Smooth muscle cell of the brain vasculature (primary cell): Measurements from ENCODE around the gene SP2.
A peak's percentile ranks its signal among the peaks of the same experiment; 100 is the strongest.

Source experiments
- DNase-seq: peaks from one replicate; pipeline ENCODE4 v3.0.0-alpha.2; 2012; ENCODE audit warnings: low read depth, low spot score

SP2 gene

GRCh38 chr17:47889734-47890529 is 6.1 kb upstream of the SP2 start:
- DNase-seq: peak; percentile 49

GRCh38 chr17:47891545-47892088 is 4.4 kb upstream of the SP2 start:
- DNase-seq: no peak

DNA sequence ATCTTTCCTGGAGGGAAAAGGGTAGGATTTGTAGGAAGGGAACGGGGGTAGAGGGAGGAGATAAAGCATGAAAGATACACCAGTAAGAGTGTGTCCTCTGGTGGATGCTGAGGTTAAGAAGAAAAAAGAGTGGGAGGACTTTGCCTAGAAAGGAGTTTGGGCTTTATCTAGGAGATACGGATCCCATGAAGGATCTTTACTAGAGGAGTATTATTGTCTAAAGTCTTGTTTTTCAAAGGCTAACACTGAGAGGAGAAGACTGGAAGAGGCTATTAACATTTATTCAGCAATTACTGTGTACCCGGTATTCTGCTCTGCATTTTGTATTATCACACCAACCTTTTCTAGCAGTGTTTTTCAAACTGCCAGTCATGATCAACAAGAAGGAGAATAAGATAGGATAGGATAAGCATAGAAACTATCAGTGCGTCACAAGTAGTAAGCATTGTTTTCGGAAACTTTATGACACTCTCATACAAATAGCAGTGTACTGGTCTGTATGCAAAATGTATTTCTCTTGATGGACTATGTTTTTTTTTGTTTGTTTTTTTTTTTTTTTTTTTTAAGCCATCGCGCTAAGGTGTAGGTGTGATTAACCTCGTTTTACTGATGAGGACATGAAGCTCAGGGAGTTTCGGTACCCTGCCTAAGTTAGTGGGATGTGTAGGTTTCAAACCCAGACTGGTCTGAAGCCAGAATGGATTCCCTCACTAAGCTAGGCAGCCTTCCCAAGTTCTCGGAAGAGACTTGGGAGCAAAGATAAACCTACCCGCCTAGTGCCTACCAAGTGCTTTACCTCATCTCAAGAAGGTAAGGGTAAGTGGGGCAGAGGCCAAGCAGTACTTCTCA is 1.3 kb upstream of the SP2 start:
- no peak for DNase-seq

- DNase-seq: no peak
These were observed 635 bp upstream of the SP2 start for GRCh38 chr17:47895347-47895855.

- DNase-seq: peak; percentile 24
These were observed 845 bp downstream of the SP2 start for GRCh38 chr17:47896672-47897490.

GRCh38 chr17:47897561-47897960 is 1.5 kb downstream of the SP2 start:
- no peak for DNase-seq

DNA sequence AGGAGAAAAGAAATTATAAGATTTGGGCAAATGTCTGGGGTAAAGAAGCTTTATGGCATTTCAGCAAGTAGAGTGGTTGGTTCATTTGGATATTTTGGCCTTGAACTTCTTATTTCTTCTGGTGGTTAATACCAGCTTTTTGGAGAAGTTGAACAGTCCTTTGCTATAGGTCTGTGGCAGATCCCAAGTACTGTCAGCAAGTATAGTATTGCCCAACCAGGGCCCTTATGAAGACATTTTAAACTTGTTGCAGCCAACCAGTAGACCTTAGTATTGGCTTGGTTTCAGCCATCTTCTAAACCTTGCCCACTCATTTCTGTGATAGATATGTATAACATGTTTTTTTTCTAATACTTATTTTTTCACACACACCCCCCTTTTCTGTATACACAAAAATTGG is 2.2 kb downstream of the SP2 start:
- no peak for DNase-seq

DNA sequence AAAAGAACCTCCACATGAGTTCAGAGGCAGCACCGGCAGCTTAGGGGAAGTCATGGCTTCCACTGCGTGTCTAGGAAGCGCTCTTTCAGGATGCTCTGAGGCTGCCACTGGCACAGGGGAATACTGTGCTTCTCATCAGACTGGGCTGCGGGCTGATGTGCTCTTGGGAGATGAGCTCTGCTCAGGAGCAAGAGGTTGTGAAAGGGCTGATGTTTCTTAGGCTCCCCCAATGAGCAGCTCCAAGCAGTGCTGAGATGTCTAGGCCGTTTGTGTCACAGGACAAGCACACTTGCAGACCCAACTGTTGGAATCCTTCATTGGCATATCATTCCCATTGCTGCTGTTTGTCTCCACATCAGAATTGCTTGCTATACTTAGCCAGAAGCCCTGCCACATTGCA is 3.6 kb downstream of the SP2 start:
- DNase-seq: no peak

- DNase-seq: no peak
These were observed 5.4 kb downstream of the SP2 start for GRCh38 chr17:47901423-47901822.

- DNase-seq: no peak
These were observed 6.2 kb downstream of the SP2 start for GRCh38 chr17:47902039-47902744.

GRCh38 chr17:47905221-47905733 is 9.2 kb downstream of the SP2 start:
- peak; percentile 68 for DNase-seq

GRCh38 chr17:47906443-47906842 is 10.4 kb downstream of the SP2 start:
- no peak for DNase-seq

- no peak for DNase-seq
These were observed 12.0 kb downstream of the SP2 start for GRCh38 chr17:47907932-47908562.

DNA sequence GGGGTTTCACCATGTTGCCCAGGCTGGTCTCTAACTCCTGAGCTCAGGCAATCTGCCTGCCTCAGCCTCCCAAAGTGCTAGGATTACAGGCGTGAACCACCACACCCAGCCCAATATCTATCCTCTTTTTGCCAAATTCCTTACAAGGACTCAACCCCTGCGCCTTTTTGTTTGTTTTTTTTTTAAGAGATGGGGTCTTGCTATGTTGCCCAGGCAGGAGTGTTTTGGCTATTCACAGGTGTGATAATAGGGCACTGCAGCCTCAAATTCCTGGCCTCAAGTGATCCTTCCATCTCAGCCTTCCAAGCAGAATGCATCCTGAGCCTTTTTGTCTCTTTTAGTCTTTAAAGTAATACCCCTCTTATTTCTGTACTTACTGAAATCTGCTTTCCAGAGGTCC is 17.0 kb downstream of the SP2 start:
- no peak for DNase-seq

DNA sequence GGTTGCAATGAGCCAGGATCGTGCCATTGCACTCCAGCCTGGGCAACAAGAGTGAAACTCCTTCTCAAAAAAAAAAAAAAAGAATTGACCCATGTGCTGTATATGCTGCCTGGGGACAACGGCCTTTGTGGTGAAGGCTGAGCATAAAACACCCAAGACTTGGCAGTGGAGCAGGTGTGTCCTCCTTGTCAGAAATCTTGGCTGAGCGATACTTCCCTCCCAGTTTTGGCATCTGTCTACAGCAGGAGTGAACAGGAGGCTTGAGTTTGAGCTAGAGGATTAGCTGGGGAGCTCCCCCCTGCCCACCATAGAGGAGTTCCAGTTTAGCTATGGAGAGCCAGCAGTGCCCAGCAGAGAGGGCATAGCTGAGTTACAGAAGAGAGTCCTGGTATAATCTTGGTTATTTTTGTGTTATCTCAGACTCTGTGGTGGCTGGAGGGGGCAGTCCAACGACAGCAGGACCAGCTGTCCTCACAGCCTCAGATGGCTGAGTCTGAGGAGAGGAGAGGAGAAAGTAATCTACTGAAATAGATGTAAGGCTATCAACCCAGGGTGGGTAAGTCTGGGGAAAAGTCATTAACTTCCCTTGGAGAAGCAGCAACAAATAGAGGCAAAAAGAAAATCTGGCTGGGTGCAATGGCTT is 18.4 kb downstream of the SP2 start:
- no peak for DNase-seq

DNA sequence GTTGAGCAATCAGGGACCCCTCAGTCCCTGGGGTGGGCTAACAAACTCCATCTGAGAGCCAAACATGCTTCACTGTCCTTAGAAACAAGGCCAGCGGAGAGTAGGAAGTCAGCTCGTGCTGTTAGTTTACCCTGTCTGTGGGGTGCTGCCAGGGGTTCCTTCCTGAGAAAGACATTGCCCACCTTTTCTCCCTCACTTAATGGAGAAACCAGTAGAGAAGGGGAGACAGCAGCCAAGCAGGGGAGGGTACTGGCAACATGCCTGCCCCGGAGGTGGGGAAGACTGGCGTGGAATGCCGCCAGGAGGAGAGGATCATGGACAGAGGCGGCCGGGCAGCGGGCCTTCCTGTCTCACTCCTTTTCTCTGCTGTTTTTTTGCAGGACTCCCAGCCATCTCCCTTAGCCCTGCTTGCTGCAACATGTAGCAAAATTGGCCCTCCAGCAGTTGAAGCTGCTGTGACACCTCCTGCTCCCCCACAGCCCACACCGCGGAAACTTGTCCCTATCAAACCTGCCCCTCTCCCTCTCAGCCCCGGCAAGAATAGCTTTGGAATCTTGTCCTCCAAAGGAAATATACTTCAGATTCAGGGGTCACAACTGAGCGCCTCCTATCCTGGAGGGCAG is 19.9 kb downstream of the SP2 start:
- DNase-seq: no peak

GRCh38 chr17:47916489-47917208 is 20.6 kb downstream of the SP2 start:
- no peak for DNase-seq

GRCh38 chr17:47917581-47917980 is 21.5 kb downstream of the SP2 start:
- DNase-seq: no peak

GRCh38 chr17:47918006-47918405 is 22.0 kb downstream of the SP2 start:
- no peak for DNase-seq
